8988T (cell line): ENCODE data around the gene BORA.
"Not testable (repeated sequence)": the region's sequence is repeated elsewhere in the genome, so short reads cannot be mapped to it uniquely, and the experiment has no call there.

Source experiments
- DNase-seq: peaks from one replicate; pipeline ENCODE4 v3.0.0; 2011

The BORA gene

DNA sequence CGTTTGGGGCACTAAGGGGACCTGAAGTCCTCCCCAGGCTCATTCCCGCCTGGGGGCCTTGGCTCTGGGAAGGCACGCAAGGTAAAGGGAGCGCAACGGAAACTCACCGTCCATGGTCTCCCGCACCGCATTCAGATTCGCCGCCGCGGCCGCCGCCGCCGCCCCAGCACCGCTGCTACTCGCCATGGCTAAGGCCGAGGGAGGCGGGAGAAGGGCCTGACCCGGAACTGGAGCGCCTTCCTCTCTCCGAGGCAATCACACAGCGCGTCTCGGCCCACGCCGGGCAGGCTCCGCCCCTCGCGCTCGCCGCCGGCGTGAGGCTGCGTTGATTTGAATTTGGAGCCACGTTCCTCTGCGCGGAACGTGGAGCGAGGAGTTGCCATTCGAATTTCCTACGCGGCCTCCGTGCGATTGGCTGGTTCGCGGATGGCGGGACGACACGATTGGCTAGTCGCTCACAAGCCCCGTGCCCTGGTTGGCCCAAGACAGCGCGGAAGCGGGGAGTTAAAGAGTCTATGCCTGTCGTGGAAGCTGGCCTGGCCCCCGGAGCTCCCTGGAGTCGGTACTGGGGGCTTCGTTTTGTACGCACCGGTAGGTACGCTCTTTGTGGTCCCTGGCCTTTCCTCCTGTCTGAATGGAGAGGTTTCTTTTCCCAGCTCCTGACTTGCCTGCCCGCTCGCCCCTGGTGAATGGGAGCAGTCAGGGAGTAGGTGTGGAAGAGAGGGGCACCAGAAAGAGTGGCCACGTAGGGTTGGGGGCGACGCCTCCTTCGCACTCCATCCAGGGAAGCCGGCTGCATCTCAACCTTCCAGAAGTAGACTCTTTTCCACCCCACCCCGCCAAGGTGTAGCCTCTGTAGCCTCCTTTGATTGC lies at the start of gene BORA, which contains the start of gene MZT1:
Gene BORA (plus strand): TSS at position 507 of the 873 bp plus-strand sequence. CDS start 1,018 bp downstream, outside the sequence.
Gene MZT1 (minus strand): TSS at position 213 of the 873 bp plus-strand sequence. CDS start 27 bp downstream, at position 186.
- DNase-seq = peak; percentile 52

DNA sequence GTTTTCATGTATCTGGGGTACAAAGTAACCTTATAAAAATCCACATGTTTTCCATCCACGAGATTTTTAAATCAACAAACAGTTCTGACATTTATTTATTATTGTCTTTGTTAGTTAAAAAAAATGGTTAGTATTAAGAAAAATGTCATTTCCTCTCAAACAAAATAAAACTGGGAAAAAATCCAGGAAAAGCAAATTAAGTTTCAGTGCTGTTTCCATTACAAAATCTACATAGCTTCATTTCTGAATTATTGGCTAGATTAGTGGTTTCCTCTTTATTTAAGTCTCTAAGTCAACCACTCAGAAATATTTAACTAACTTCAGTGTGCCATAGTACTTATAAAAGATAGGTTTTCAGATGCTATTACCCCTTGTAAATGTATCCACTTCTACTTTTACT lies 49.4 kb upstream of the BORA start:
- DNase-seq = no peak

DNA sequence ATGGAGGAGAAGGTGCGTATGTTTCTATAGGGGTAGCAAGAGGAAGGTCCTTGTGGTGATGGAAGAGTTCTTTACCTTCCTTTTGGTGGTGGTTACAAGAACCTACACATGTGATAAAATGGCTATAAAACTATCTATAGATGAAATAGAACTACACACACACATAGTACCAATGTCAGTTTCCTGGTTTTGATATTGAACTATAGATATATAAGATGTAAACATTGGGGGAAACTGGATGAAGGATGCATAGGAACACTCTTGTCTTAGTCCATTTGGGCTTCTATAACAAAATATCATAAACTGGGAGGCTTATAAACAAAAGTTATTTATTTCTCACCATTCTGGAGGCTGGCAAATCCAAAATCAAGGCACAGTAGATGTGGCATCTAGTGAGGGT lies 47.4 kb upstream of the BORA start:
- DNase-seq = no peak

DNA sequence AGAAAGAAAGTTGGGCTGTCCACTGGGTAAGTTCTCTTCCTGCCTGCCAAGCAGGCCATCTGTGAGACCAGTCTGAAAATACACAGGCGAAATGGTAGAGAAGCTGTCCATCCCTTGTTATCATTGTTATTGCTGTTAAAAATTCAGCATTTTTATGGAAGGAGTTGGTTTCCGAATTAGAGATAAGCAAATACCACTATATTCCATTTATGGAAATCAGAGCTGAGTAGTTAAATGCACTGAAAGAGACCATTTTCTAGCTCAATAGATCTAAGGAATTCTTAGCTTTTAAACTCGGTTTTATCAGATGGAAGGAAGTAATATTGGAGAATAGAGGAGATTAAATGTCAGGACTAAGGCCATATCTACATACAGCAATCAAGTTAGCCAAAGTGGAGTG lies 41.0 kb upstream of the BORA start:
- no peak for DNase-seq

DNA sequence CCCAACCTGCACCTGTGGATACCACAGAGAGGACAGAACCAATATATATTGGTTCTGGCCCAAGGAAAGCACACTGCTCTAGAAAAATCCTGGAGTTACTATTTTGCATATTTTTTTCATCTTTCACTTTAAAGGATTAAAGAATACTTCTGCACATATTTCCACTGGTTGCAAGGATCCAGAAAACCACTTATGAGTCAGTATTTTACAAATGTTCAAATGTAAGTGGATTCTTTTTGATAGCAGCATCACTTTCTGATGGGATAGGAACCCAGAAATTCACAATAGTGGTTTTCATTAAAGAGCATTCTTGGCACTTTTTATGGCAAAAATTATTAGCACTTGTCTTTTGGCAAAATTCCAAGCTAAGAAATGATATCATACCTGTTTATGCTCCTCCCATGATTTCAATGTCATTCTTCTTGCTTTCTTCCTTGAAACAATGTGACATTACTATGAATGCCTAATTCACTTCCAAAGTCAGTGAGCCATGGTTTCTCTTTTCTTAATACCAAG lies 38.5 kb upstream of the BORA start:
- no peak for DNase-seq

DNA sequence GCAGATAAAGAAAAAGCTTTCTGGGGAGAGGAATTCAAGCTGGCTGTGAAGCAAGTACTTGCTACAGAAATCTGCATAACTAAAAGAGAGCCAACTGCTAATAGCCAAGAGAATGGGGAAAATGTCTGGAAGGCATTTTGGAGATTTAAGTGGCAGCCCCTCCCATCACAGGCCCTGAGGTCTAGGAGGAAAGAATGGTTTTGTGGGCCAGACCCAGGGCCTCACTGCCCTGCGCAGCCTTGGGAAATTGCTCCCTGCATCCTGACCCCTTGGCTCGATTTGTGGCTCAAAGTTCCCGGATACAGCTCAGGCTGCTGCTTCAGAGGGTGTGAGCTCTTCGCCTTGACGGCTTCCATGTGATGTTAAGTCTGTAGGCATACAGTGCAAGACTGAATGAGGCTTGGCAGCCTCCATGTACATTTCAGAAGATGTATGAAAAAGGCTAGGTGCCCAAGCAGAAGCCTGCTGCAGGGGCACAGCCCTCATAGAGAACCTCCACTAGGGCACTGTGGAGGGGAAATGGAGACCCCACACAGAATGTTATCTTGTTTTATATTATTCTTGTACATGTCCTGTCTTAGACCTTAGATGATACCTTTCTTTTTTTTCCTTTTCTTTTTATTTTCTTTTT lies 34.7 kb upstream of the BORA start:
- no peak for DNase-seq

DNA sequence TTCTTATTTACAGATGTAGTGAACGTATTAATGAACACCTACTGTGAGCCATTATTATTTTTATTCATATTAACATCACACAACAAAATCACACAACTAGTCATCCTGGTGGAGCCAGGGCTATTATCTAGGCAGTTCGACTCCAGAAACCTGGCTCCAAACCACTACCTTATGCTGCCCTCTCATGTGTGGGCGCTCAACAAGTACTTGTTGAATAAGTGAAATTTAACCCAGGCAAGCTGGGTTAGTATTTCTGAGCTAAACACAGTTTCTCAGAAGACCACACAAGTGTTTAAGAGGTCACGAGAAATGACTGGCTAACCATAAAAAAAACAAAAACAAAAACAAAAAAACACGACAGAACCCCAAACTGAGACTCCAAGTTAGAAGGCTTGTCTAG lies 33.9 kb upstream of the BORA start:
- no peak for DNase-seq

DNA sequence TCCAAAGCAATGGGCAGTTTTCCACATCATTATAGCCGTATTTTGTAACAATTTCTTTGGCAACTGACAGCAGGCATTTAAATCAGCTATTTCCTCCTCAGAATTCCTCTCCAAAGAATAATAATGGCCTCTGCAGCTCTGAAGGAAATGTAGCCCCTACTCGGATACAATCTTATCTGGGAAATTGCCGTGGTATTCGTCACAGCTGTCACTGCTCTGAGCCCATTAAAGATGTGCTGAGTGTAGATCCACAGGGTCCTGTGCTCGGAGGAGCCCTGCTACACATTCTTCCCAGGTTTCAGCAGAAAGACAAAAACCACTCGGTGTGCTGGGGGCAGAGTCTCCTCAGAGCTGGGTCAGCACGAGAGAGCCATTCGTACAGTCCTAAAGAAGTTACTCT lies 33.4 kb upstream of the BORA start:
- DNase-seq = no peak

DNA sequence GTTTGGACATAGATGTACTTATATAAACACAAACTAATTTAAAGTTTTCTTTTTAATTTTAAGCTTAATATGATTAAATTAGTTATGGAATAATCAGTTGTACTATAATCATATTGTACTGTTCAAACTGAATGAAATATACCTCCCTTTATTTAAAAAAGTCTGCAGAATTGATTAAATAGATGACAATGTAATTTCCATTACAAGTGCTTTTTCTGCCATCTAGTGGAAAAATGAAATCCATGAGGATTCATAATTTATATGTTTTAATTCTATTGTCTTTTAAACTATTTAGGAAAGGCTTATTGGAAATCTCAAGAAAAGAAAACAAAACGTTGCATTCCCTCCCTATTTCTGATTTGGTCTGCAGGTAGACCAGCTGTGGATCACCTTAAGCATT lies 31.1 kb upstream of the BORA start:
- DNase-seq = no peak

DNA sequence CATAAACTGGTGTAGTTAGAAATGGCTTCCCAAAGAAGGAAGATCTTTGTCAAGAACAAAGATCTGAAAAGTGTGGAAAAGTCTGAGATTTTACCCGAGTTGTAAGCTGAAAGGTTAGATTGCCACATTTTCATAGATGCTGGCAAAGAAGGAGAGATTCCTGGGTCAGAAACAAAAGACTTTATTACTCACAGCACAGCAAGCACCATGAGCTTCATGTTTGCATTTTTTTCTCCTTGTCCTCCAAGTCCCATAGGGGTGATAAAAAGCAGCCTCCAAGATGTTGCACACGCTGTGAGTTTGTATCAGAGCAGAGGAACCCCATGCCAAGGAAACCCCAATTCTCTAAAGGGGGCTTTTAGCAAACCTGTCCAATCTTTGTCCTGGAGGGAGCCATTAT lies 29.6 kb upstream of the BORA start:
- no peak for DNase-seq

DNA sequence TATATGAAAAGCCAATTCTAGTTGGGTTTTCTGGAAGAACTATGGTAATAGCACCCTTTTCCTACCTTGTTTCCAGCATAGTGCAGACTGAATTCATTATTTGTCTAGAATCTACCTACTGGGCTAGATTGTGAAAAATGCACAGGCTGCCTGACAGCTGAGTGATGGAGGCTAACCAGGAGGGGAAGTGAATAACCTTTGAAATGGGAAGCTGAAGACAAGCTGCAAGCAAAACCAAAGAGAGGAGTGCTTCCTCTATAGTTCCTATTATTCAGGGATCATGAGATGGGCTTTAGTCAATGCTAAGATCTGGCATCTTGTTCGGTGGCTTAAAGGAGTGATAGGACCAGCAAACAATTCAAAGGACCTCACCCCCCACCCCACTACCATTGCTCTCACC lies 27.2 kb upstream of the BORA start:
- no peak for DNase-seq

DNA sequence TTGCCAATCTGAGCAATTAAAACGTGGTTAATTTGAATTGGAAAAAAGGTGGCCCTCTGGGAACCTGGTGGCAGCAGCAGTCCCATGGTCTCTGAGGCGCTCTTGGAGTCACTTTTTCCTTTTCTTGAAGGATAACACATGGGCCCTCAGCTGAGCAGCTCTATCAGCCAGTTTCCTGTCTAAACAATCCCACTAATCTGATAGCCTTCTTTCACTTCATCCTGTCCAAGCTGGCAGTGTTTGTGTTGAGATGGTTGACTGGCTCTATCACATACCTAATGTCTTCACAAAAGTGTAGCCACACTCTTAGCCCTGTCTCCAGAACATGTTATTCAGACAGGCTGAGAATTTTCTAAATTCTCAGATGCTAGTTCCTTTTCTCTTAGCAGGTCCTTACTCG lies 10.9 kb upstream of the BORA start:
- no peak for DNase-seq

DNA sequence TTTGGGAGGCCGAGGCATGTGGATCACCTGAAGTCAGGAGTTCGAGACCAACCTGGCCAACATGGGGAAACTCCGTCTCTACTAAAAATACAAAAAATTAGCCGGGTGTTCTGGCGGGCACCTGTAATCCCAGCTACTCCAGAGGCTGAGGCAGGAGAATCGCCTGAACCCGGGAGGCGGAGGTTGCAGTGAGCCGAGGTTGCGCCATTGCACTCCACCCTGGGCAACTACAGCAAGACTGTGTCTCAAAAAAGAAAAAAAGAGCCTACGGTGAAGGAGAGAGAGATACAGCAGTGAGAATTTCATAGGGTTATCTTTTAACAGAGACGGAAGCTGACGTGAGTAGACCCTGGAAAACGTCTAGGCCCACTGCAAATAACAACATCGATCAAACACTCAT lies 1.5 kb upstream of the BORA start:
- DNase-seq = not testable (repeated sequence)

DNA sequence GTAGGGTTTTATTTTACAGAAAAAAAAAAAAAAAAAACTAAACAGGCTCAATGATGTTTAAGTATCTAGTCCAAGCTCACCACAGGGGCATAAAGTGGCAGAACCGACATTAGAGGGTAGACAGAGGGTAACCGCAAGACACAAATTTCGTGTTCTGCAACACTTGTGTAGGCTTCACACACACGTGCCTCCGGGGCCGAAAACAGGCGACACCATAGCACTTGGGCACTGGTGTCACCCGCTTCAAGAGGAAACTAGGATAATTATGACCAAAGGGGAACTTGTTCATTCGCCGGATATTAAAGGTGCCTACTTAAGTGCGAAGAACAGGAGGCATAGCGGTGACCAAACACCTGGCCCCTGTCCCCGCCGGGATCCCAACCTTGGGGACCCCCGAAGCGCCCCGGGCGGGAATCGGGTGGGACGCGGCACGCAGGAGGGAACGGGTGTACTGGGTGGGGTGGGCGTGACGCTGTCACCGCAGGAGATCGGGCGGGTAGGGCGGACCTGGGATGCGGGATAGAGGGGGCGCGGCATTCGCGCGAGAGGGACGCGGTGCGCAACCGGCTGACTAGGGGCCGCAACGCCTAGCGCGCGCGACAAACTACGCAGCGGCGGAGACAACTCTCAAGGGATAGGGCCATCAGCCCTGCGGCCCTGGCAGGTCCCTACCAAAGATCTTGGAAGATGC lies 852 bp upstream of the BORA start:
- no peak for DNase-seq

DNA sequence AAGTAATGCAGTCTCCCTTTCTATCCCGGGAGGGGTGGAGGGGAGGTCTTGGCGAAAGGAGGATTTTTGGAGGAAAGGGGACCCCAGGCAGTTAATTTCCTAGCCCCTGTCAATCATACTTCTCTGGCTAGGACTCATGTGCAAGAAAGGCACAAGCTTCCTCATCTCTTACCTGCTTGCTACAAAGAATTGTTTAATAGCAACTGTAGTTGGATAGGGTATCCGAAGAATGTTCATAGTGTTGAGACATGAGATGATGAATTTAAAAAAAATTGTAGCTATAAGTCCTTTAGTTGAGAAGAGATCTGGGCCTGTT lies 525 bp downstream of the BORA start:
- no peak for DNase-seq

DNA sequence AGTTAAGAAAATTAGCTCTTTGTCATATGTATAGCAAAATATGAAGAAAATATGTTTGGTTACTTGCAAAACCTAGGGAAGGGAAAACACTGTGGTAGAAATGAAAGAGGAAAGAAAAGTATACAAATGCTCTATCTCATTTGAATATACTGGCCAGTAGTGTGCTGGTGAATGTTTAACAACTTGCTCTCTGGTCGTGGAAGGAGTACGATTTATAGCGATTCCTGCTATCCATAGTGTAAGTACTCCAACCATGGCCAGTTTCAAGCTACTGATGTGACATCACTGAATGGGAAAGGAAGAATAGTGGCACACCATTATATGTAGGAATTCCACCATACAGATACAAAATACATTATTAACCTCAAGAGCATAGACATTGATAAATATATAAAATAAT lies 9.3 kb downstream of the BORA start:
- no peak for DNase-seq

DNA sequence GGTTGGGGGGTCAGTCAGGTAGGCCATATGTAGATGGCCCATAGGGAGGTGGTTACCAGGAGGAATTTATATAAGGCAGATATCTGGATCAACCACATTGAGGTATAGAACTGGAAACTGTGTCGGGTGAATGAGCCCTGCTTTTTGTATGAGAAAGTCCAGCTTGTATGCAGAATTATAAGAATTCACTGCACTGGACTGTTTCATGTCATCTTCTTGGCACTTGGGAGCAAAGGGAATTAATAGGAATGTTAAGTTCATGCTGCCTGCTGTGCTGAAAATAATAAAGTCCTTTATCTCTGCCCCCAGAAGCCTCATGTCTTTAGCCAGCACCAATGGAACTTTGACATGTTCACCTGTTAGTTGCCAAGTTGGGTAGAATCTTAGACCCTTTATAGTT lies 12.3 kb downstream of the BORA start:
- DNase-seq = no peak

DNA sequence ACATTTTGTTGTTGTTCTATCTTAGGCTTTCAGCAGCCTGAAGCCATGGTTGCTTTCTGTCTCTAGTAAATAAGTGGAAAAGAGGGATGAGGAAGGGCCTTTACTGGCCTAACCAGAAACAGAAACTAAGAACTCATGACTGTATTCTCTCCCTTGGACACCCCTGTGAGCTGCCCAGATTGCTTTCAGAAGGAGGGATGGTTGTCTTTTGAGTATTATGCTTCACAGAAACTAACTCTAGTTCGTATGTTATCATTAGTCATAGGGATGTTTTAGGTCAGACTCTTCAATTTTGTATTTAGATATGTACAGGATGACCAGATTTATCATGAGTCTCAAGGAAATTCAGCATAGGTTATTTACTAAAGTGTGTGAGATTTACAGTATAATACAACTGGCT lies 17.5 kb downstream of the BORA start:
- no peak for DNase-seq

DNA sequence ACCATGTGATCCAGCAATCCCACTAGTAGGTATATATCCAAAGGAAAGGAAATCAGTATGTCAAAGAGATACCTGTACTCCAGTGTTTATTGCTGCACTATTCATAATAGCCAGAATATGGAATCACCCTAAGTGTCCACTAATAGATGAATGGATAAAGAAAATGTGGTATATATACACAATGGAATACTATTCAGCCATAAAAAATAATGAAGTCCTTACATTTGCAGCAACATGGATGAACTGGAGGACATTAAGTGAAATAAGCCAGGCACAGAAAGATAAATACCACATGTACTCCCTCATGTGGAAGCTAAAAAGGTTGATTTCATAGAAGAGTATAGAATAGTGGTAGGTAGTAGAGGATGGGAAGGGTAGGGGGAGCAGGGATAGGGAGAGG lies 23.5 kb downstream of the BORA start:
- DNase-seq = no peak

DNA sequence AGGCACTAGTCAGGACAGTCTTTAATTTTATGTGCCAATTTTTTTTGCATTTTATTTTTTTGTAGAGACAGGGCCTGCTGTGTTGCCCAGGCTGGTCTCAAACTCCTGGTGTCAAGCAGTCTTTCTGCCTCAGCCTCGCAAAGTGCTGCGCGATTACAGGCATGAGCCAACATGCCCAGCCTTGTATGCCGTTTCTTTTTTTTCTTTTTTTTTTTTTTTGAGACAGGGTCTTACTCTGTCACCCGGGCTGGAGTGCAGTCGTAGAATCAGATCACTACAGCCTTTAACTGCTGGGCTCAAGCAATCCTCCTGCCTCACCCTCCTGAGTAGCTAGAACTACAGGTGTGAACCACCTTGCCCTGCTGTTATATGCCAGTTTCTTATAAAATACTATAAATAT lies 26.4 kb downstream of the BORA start:
- no peak for DNase-seq

DNA sequence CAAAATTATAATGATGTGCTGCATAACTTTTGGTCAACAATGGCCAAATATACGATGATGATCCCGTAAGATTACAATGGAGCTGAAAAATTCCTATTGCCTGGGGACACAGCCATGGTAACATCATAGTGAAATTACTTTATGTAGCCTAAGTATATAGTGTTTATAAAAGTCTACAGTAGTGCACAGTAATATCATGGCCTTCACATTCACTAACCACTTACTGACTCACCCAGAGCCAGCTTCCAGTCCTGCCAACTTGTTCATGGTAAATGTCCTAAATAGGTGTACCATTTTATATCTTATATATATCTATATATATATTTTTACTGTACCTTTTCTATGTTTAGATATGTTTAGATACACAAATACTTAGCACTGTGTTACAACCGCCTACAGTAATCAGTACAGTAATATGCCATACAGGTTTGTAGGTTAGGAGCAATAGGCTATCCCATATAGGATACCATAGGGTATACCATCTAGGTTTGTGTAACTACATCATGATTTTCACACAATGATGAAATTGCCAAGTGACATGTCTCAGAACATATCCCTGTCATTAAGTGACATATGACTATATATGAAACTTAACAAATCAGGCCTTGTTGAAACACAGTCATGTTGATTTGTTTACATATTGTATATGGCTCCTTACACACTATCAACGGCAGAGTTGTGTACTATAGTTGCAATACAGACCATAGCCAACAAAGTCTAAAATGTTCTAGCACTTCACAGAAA lies 30.2 kb downstream of the BORA start:
- no peak for DNase-seq

DNA sequence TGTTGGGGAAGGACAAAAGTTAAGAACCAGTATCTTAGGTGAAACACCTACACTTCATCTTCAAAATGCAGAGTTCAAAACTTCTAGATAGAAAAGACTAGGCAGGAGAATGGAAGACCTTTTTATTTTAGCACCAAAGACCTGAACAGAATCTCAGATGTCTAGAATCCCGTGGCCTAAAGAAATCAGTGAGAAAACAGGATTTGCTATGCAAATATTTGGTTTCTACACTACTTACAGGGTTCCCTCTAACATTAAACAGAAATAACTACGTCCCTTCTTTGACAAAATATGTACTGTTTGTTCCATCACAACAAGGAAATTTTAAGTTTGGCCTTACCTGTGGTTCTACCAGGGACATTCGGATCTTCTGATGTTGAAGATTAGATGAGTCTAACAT lies 32.5 kb downstream of the BORA start:
- DNase-seq = no peak

DNA sequence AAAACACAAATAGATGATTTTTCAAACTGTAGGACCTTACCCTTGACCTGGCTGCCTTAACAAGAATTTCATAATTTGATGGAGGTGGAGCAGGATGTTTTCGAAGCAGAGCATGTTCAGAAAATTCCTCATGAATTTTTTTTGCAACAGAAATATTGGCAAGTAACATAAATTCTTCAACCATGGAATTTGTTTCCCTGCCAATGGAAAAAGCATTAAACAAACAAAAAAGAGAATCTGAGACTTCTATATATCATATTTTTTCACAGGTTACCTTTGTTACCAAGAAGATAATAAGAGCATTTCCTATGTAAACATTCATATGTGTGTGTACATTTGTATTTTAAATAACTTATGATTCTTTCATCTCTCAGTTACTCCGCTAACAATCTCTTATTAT lies 35.7 kb downstream of the BORA start:
- no peak for DNase-seq
